ENCODE measurements around the gene SDCBP2. TPM values are rescaled to one million over a fixed set of nuclear protein-coding genes. Genes with fewer than 3 reads are reported as not detected.

SDCBP2 gene
- total and polyA plus RNA-seq, 2 of the 13 experiments (the other 11 are each of a cell fraction or from before 2014, with no cell fraction given): 1.2 to 2.4 TPM

DNA sequence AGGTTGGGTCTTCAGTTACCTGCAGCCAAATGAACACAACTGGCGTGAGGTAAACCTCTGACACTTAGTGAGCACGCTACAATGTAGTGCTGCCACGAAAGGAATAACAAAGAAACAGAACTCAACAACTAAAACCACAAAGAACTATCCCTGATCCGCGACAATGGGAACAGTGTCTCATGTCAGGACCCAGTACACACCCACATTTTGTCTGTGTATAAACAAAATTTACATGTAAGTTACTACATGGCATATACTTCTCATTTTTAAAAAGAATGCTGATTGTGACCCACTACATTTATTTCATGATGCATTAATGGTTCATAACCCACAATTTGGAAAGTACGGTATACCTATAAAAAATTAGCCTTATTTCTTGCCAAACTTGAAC lies 49.8 kb upstream of the SDCBP2 start:
- peaks cover 23 to 42% of the 10 kb centered on the region in 2 experiments for H3K36me3 ChIP-seq (replicated peaks in 1 of 2; ENCODE audit: control insufficient read depth in 1 of 2, insufficient read depth in 2 of 2, low read length in 2 of 2)
- TF ChIP-seq FOXK1 (CRISPR knock-in tag; IDR thresholded peaks at IDR 0.05; ENCODE audit: borderline replicate concordance, low read depth) (no peak), PHF8 (CRISPR knock-in tag; IDR thresholded peaks at IDR 0.05) (no peak)
- ChIA-PET POLR2A (no interaction called here), CTCF (ENCODE audit: low intra/inter-chr PET ratio, low total read pairs) (no interaction called here)
- H3K27me3 ChIP-seq (ENCODE audit: control insufficient read depth in 1 of 2, insufficient read depth in 2 of 2, low read length in 2 of 2): no peaks in the 10 kb centered on the region
- H2AFZ ChIP-seq (ENCODE audit: low read length): no peak overlapping the region
- peak; percentile 6; the same call in 2 of the 3 replicates for ATAC-seq
- peaks cover 90% of the 10 kb centered on the region for H3K79me2 ChIP-seq (ENCODE audit: insufficient read depth, low read length)
- no peak overlapping the region for H3K9ac ChIP-seq (ENCODE audit: insufficient read depth, low read depth, low read length)
- peaks cover 65% of the 10 kb centered on the region for H3K4me1 ChIP-seq (ENCODE audit: insufficient read depth, low read length)
- no peak overlapping the region for H3K4me2 ChIP-seq (ENCODE audit: low read depth, low read length)
- BruUV-seq (replicated peaks): no TSS peak
- no peaks in the 10 kb centered on the region for H3K9me3 ChIP-seq (ENCODE audit: low read length)
- in situ Hi-C loops (cut with HindIII; ENCODE audit: extremely low pct_ligation_motif_present, low pct_unique_long_range_greater_than_20kb): no loop called here
- H3K4me3 ChIP-seq (replicated peaks in 1 of 3; ENCODE audit: insufficient read depth in 1 of 3, low read depth in 2 of 3, low read length in 3 of 3): no peak overlapping the region
- no peak for DNase-seq (ENCODE audit: low spot score)
- FAIRE-seq: no peak
- H3K27ac ChIP-seq (ENCODE audit: extremely low read length, insufficient read depth, low read length): no peak overlapping the region
- 91% methylated on average over 6 of the region's 6 CpGs for WGBS (ENCODE audit: low lambda C conversion rate)
- peaks cover 88% of the 10 kb centered on the region for H4K20me1 ChIP-seq (ENCODE audit: insufficient read depth, low read length)
- intact Hi-C loops (cut with micrococcal nuclease; ENCODE audit: unreplicated experiment): no loop called here

- peaks cover 82% of the 10 kb centered on the region for H4K20me1 ChIP-seq (ENCODE audit: insufficient read depth, low read length)
- no peak overlapping the region for H3K9ac ChIP-seq (ENCODE audit: insufficient read depth, low read depth, low read length)
- WGBS (ENCODE audit: low lambda C conversion rate): 82% methylated on average over 6 of the region's 6 CpGs
- POLR2A ChIA-PET: interaction anchor here (1.3 kb wide), 1 partner anchor 52 kb away, joined by 4 read pairs; no protein-coding TSS in a partner anchor
- H3K4me2 ChIP-seq (ENCODE audit: low read depth, low read length): no peak overlapping the region
- in situ Hi-C loops (cut with HindIII; ENCODE audit: extremely low pct_ligation_motif_present, low pct_unique_long_range_greater_than_20kb) (no loop called here), intact Hi-C loops (cut with micrococcal nuclease; ENCODE audit: unreplicated experiment) (no loop called here)
- CTCF ChIA-PET (ENCODE audit: low intra/inter-chr PET ratio, low total read pairs): no interaction called here
- H3K79me2 ChIP-seq (ENCODE audit: insufficient read depth, low read length): peaks cover 87% of the 10 kb centered on the region
- BruUV-seq (replicated peaks): no TSS peak
- peak; percentile 48 for DNase-seq (ENCODE audit: low spot score)
- H3K9me3 ChIP-seq (ENCODE audit: low read length): no peaks in the 10 kb centered on the region
- H2AFZ ChIP-seq (ENCODE audit: low read length): no peak overlapping the region
- peak overlapping the region; percentile 19 for H3K27ac ChIP-seq (ENCODE audit: extremely low read length, insufficient read depth, low read length)
- FAIRE-seq: no peak
- H3K4me1 ChIP-seq (ENCODE audit: insufficient read depth, low read length): peaks cover 60% of the 10 kb centered on the region
- peak; percentile 81 for ATAC-seq
- no peak overlapping the region for H3K4me3 ChIP-seq (replicated peaks in 1 of 3; ENCODE audit: insufficient read depth in 1 of 3, low read depth in 2 of 3, low read length in 3 of 3)
- peaks cover 26 to 44% of the 10 kb centered on the region in 2 experiments for H3K36me3 ChIP-seq (replicated peaks in 1 of 2; ENCODE audit: control insufficient read depth in 1 of 2, insufficient read depth in 2 of 2, low read length in 2 of 2)
- no peaks in the 10 kb centered on the region for H3K27me3 ChIP-seq (ENCODE audit: control insufficient read depth in 1 of 2, insufficient read depth in 2 of 2, low read length in 2 of 2)
- no peak for TF ChIP-seq HNF1A (IDR thresholded peaks at IDR 0.05; ENCODE audit: low read depth)
- no peak for TF ChIP-seq HNF1A (CRISPR knock-in tag; IDR thresholded peaks at IDR 0.05; ENCODE audit: borderline replicate concordance)
- 0 out of 2 replicates have a peak, but pooled peaks have one; percentile 30 for TF ChIP-seq ZMYM4 (CRISPR knock-in tag; IDR thresholded peaks at IDR 0.05)
- no peak for TF ChIP-seq ZNF484 (CRISPR knock-in tag; IDR thresholded peaks at IDR 0.05; ENCODE audit: borderline replicate concordance, low read depth)
- TF ChIP-seq MAFG (CRISPR knock-in tag; IDR thresholded peaks at IDR 0.05): 0 out of 2 replicates have a peak, but pooled peaks have one; percentile 21
- TF ChIP-seq MAZ (IDR thresholded peaks at IDR 0.05; ENCODE audit: borderline replicate concordance, low read depth, low read length): no peak
- no peak for TF ChIP-seq MAZ (CRISPR knock-in tag; IDR thresholded peaks at IDR 0.05; ENCODE audit: low read depth)
- TF ChIP-seq CAMTA2 (CRISPR knock-in tag; IDR thresholded peaks at IDR 0.05; ENCODE audit: borderline replicate concordance): no peak
- no peak for TF ChIP-seq MEF2D (CRISPR knock-in tag; IDR thresholded peaks at IDR 0.05)
- TF ChIP-seq HDAC1 (CRISPR knock-in tag; IDR thresholded peaks at IDR 0.05): 0 out of 2 replicates have a peak, but pooled peaks have one; percentile 16
- TF ChIP-seq CEBPB (IDR thresholded peaks at IDR 0.05; ENCODE audit: borderline replicate concordance, low read depth, low read length): peak; percentile 94
- no peak for TF ChIP-seq TCF12 (IDR thresholded peaks at IDR 0.05)
- no peak for TF ChIP-seq TCF12 (CRISPR knock-in tag; IDR thresholded peaks at IDR 0.05)
These were observed 49.2 kb upstream of the SDCBP2 start for GRCh38 chr20:1377984-1378734.
